ENCODE data around the gene CNOT11.
"Not testable (repeated sequence)": the region's sequence is repeated elsewhere in the genome, so short reads cannot be mapped to it uniquely, and the experiment has no call there.

CNOT11 gene

GRCh38 chr2:101252408-101253012 lies at the start of gene CNOT11:
Gene CNOT11, plus strand, starts transcription at chr2:101252886. Its CDS starts 79 bp downstream, at chr2:101252965.
- peak; percentile 100 for DNase-seq

GRCh38 chr2:101204400-101205115 lies 48.1 kb upstream of the CNOT11 start:
- no peak for DNase-seq

GRCh38 chr2:101205521-101206479 lies 46.9 kb upstream of the CNOT11 start:
- DNase-seq, result peak; percentile 75

GRCh38 chr2:101208830-101209229 lies 43.9 kb upstream of the CNOT11 start:
- DNase-seq, result no peak

- no peak for DNase-seq
Measured at GRCh38 chr2:101219246-101219645, 33.4 kb upstream of the CNOT11 start.

- not testable (repeated sequence) for DNase-seq
Measured at GRCh38 chr2:101220091-101220490, 32.6 kb upstream of the CNOT11 start.

- DNase-seq, result no peak
Measured at GRCh38 chr2:101223814-101224231, 28.9 kb upstream of the CNOT11 start.

GRCh38 chr2:101230541-101231001 lies 22.1 kb upstream of the CNOT11 start:
- no peak for DNase-seq

- no peak for DNase-seq
Measured at GRCh38 chr2:101231240-101231639, 21.4 kb upstream of the CNOT11 start.

GRCh38 chr2:101231937-101232730 lies 20.6 kb upstream of the CNOT11 start:
- no peak for DNase-seq

GRCh38 chr2:101232770-101233169 lies 19.9 kb upstream of the CNOT11 start:
- DNase-seq, result no peak

- no peak for DNase-seq
Measured at GRCh38 chr2:101234169-101234938, 18.3 kb upstream of the CNOT11 start.

GRCh38 chr2:101235956-101236355 lies 16.7 kb upstream of the CNOT11 start:
- not testable (repeated sequence) for DNase-seq

GRCh38 chr2:101237944-101238343 lies 14.7 kb upstream of the CNOT11 start:
- not testable (repeated sequence) for DNase-seq

GRCh38 chr2:101238930-101239759 lies 13.5 kb upstream of the CNOT11 start:
- no peak for DNase-seq

- not testable (repeated sequence) for DNase-seq
Measured at GRCh38 chr2:101239760-101240118, 12.9 kb upstream of the CNOT11 start.

- DNase-seq, result not testable (repeated sequence)
Measured at GRCh38 chr2:101240694-101241093, 12.0 kb upstream of the CNOT11 start.

GRCh38 chr2:101241158-101241557 lies 11.5 kb upstream of the CNOT11 start:
- DNase-seq, result peak; percentile 26

GRCh38 chr2:101244373-101244772 lies 8.3 kb upstream of the CNOT11 start:
- not testable (repeated sequence) for DNase-seq

- not testable (repeated sequence) for DNase-seq
Measured at GRCh38 chr2:101244899-101245298, 7.8 kb upstream of the CNOT11 start.

GRCh38 chr2:101245468-101245867 lies 7.2 kb upstream of the CNOT11 start:
- DNase-seq, result not testable (repeated sequence)
